AG04450 (cell line): ENCODE data around the gene UMAD1. TPM values are rescaled to one million over a fixed set of nuclear protein-coding genes. Genes with fewer than 3 reads are reported as not detected.

Experiments used
- CTCF ChIA-PET: fragments of 300-600, 350-600 bp; formaldehyde crosslinking; extraction: SDS; loops from one replicate; lab custom pipeline; 2022; ENCODE audit warnings: antibody characterized with exemption, inconsistent platforms; lab: Charles Lee
- POLR2A ChIA-PET: fragments of 350-600 bp; formaldehyde crosslinking; extraction: SDS; loops from one replicate; lab custom pipeline; 2021; ENCODE audit warnings: antibody characterized with exemption, inconsistent platforms; lab: Yijun Ruan, JAX
- DNase-seq: peaks from one replicate; pipeline ENCODE4 v3.0.0-alpha.2; 2011; ENCODE audit warnings: low read depth, low spot score
- H3K27ac ChIP-seq: one replicate; pipeline ENCODE4 v1.5.1; 2012; ENCODE audit warnings: low read depth, low read length, control low read depth
- H3K27me3 ChIP-seq: one replicate; pipeline ENCODE4 v1.6.0; 2012; ENCODE audit warnings: low read length; ENCODE audit not compliant: control insufficient read depth, insufficient read depth
- H3K4me3 ChIP-seq: 2 replicates; pipeline ENCODE4 v1.5.1; 2011; ENCODE audit warnings: mild to moderate bottlenecking, low read depth, low read length, control low read depth
- H3K9me3 ChIP-seq: 2 replicates; pipeline ENCODE4 v1.5.1; 2012; ENCODE audit warnings: low read length; ENCODE audit not compliant: control insufficient read depth, insufficient read depth
- CTCF ChIP-seq: IDR thresholded peaks from 2 replicates; pipeline ENCODE4 v1.5.1; 2011; ENCODE audit warnings: low read depth, low read length, control low read depth, inconsistent platforms
- polyA plus RNA-seq: library from polyadenylated mRNA; depleted of rRNA; stranded (reverse); fragments of >200 nt; gene quantifications from 2 replicates; pipeline ENCODE4 v1.2.3, GENCODE V29; 2011

UMAD1 gene
- polyA plus RNA-seq, 1 experiment = 22.8 TPM

GRCh38 chr7:7832518-7832917, 192.0 kb downstream of the UMAD1 start:
- Histone ChIP-seq H3K4me3 (no peak overlapping the region), H3K9me3 (no peaks in the 10 kb centered on the region), H3K27ac (no peak overlapping the region), H3K27me3 (no peaks in the 10 kb centered on the region)
- ChIA-PET POLR2A (no interaction called here), CTCF (no interaction called here)
- no peak for TF ChIP-seq CTCF
- DNase-seq = no peak

DNA sequence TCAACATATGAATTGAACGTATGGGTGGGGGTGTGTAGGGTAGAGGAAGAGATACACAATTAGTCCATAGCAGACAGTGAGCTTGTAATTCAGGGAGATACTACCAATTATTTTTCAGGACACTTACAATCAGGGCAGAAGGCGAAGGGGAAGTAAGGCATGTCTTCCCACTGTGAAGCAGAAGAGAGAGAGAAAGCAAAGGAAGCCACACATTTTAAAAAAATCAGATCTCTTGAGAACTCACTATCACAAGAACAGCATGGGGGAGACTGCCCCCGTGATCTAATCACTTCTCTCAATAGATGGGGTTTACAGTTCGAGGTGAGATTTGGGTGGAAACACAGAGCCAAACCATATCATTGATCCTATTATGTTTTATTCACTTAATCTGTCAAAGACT, 194.2 kb downstream of the UMAD1 start:
- POLR2A ChIA-PET = no interaction called here

DNA sequence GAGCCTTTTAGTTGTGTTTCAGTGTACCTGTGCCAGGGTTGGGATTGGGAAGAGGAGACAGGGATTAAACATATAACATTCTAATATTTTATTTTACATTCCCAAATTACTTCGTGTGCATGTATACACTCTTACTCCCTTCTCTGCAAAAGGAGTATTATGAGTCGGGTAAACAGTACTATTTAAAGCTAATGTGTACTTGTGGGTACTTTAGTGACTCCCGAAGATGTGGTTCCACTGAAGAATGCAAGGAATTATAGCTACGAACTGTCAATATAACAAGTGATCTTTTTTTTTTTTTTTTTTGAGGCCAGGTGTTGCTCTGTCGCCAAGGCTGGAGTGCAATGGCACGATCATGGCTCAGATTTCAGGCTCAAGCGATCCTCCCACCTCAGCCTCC, 200.5 kb downstream of the UMAD1 start:
- Histone ChIP-seq H3K27me3 (no peaks in the 10 kb centered on the region), H3K9me3 (no peaks in the 10 kb centered on the region), H3K27ac (no peak overlapping the region), H3K4me3 (no peak overlapping the region)
- no peak for TF ChIP-seq CTCF
- CTCF ChIA-PET = no interaction called here
- POLR2A ChIA-PET = no interaction called here
- no peak for DNase-seq

More for the DNA sequence above, 194.2 kb downstream of the UMAD1 start:
- Histone ChIP-seq H3K27ac (no peak overlapping the region), H3K27me3 (no peaks in the 10 kb centered on the region), H3K4me3 (no peak overlapping the region), H3K9me3 (no peaks in the 10 kb centered on the region)
- no peak for DNase-seq
- CTCF ChIA-PET = no interaction called here
- TF ChIP-seq CTCF = no peak

- no peaks in the 10 kb centered on the region for H3K9me3 ChIP-seq
- CTCF ChIA-PET = no interaction called here
These were observed 202.7 kb downstream of the UMAD1 start for GRCh38 chr7:7843240-7843639.

DNA sequence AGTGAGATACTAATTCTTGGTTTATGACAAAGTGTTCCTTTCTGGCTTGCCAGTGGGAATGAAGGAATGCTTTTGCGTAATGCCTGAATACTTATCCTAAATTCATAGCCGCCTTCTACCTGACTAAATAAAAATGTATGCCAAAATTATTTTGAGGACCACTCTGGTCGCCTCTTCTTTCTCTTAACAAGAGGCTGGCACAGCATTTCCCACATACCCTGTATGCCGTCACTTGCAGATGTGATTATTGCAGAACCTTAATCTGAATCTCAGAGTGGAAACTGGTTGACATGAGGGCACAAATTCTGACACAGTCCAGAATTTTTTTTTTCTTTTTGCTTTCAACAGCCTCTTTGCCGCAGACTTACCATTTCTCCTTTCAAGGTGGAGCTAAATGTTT, 203.4 kb downstream of the UMAD1 start:
- TF ChIP-seq CTCF = no peak
- ChIA-PET POLR2A (no interaction called here), CTCF (no interaction called here)
- no peaks in the 10 kb centered on the region for H3K9me3 ChIP-seq
- no peak for DNase-seq
- H3K4me3 ChIP-seq = no peak overlapping the region
- H3K27ac ChIP-seq = no peak overlapping the region
- no peaks in the 10 kb centered on the region for H3K27me3 ChIP-seq

More at GRCh38 chr7:7843240-7843639, 202.7 kb downstream of the UMAD1 start:
- Histone ChIP-seq H3K4me3 (no peak overlapping the region), H3K27me3 (no peaks in the 10 kb centered on the region), H3K27ac (no peak overlapping the region)
- DNase-seq = no peak
- POLR2A ChIA-PET = no interaction called here
- TF ChIP-seq CTCF = no peak
